ENCODE results near the gene COPB2.

GRCh38 chr3:139339219-139339906 lies 50.1 kb downstream of the COPB2 start:
- TF ChIP-seq, protein P1, sequence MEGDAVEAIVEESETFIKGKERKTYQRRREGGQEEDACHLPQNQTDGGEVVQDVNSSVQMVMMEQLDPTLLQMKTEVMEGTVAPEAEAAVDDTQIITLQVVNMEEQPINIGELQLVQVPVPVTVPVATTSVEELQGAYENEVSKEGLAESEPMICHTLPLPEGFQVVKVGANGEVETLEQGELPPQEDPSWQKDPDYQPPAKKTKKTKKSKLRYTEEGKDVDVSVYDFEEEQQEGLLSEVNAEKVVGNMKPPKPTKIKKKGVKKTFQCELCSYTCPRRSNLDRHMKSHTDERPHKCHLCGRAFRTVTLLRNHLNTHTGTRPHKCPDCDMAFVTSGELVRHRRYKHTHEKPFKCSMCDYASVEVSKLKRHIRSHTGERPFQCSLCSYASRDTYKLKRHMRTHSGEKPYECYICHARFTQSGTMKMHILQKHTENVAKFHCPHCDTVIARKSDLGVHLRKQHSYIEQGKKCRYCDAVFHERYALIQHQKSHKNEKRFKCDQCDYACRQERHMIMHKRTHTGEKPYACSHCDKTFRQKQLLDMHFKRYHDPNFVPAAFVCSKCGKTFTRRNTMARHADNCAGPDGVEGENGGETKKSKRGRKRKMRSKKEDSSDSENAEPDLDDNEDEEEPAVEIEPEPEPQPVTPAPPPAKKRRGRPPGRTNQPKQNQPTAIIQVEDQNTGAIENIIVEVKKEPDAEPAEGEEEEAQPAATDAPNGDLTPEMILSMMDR (IDR thresholded peaks at IDR 0.05 in 4 of 5, conservative IDR thresholded peaks at IDR 0.05 in 1 of 5) = no peak
- TF ChIP-seq POLR2A (IDR thresholded peaks at IDR 0.05) = no peak

Measured in gastrocnemius medialis (tissue), 4 donors.